Endothelial cell of umbilical vein (primary cell): ENCODE results near the gene KLK1. TPM values are rescaled to one million over a fixed set of nuclear protein-coding genes. Genes with fewer than 3 reads are reported as not detected.
"Not testable (repeated sequence)": the region's sequence is repeated elsewhere in the genome, so short reads cannot be mapped to it uniquely, and the experiment has no call there.

Experiments used
- BruUV-seq: library from RNA; stranded (reverse); fragments of 400-500 nt; replicated peaks from 2 replicates; lab custom pipeline; 2021; lab: Mats Ljungman, UMichigan
- CTCF ChIA-PET: fragments of 300-600, 350-600 bp; sonication (Branson Sonifier 250); formaldehyde crosslinking; loops from one replicate; lab custom pipeline; 2021; ENCODE audit warnings: antibody characterized with exemption, inconsistent platforms; lab: Charles Lee
- POLR2A ChIA-PET: fragments of 300-600, 350-600 bp; sonication (Branson Sonifier 250); formaldehyde crosslinking; loops from one replicate; lab custom pipeline; 2021; ENCODE audit warnings: antibody characterized with exemption, inconsistent platforms; lab: Charles Lee
- DNase-seq: peaks from one replicate; pipeline ENCODE4 v3.0.0-alpha.2; 2011; ENCODE audit warnings: low read depth, low spot score
- FAIRE-seq: peaks from 2 replicates; lab custom pipeline; 2011; peaks lifted over from hg19 to GRCh38; lab: Jason Lieb, UNC
- H2AFZ ChIP-seq: 2 replicates; pipeline ENCODE4 v1.6.0; 2012; ENCODE audit warnings: low read depth, low read length, control low read depth, inconsistent platforms
- H3K27ac ChIP-seq: 2 replicates; pipeline ENCODE4 v1.5.1; 2011; ENCODE audit warnings: low read depth, mild to moderate bottlenecking, control low read depth, low read length, moderate library complexity; ENCODE audit not compliant: insufficient read depth
- H3K27me3 ChIP-seq, 2 experiments: 2 replicates each; pipeline versions ENCODE4 v1.6.0 to v1.6.1; 2011; ENCODE audit warnings: low read length in 2 of 2, mixed read lengths in 1 of 2; ENCODE audit not compliant: control insufficient read depth in 2 of 2, insufficient read depth in 2 of 2
- H3K36me3 ChIP-seq, 2 experiments: 2 replicates in 1 of 2; 3 replicates in 1 of 2; pipeline ENCODE4 v1.5.1; 2011; ENCODE audit warnings: low read length in 2 of 2, mild to moderate bottlenecking in 1 of 2, moderate library complexity in 1 of 2; ENCODE audit not compliant: control insufficient read depth in 2 of 2, insufficient read depth in 2 of 2; ENCODE audit errors: extremely low read depth in 1 of 2
- H3K4me1 ChIP-seq: 3 replicates; pipeline ENCODE4 v1.5.1; 2011; ENCODE audit warnings: mild to moderate bottlenecking, low read length; ENCODE audit not compliant: control insufficient read depth, insufficient read depth; ENCODE audit errors: extremely low read depth
- H3K4me2 ChIP-seq: 2 replicates; pipeline ENCODE4 v1.6.1; 2011; ENCODE audit warnings: low read length, control low read depth, mixed read lengths; ENCODE audit not compliant: insufficient read depth
- H3K4me3 ChIP-seq, 3 experiments: fragments of 200-600 bp in 1 of 3; sonication (generic), shearing (Covaris generic) in 1 of 3; replicated peaks in 1 of 3; 2 replicates each; pipeline ENCODE4 v1.5.1; 2011 to 2016; ENCODE audit warnings: control low read depth in 3 of 3, low read length in 3 of 3, mild to moderate bottlenecking in 2 of 3, inconsistent platforms in 1 of 3, low read depth in 1 of 3, moderate library complexity in 1 of 3; ENCODE audit not compliant: insufficient read depth in 1 of 3
- H3K79me2 ChIP-seq: 2 replicates; pipeline ENCODE4 v1.6.0; 2012; ENCODE audit warnings: low read length, inconsistent platforms; ENCODE audit not compliant: control insufficient read depth, insufficient read depth
- H3K9ac ChIP-seq: replicated peaks from 2 replicates; pipeline ENCODE3; 2011; ENCODE audit warnings: low read length, control low read depth; ENCODE audit not compliant: insufficient read depth; ENCODE audit errors: extremely low read depth
- H3K9me1 ChIP-seq: replicated peaks from 3 replicates; pipeline ENCODE4 v1.6.0; 2011; ENCODE audit warnings: mild to moderate bottlenecking, low read length; ENCODE audit not compliant: control insufficient read depth, insufficient read depth; ENCODE audit errors: extremely low read depth
- H3K9me3 ChIP-seq: replicated peaks from 2 replicates; pipeline ENCODE4 v1.5.1; 2012; ENCODE audit warnings: low read length, inconsistent platforms; ENCODE audit not compliant: control insufficient read depth, insufficient read depth
- H4K20me1 ChIP-seq: replicated peaks from 2 replicates; pipeline ENCODE3; 2011; ENCODE audit warnings: mild to moderate bottlenecking, low read length; ENCODE audit not compliant: control insufficient read depth, insufficient read depth; ENCODE audit errors: extremely low read depth
- EZH2 ChIP-seq: IDR thresholded peaks from 2 replicates; pipeline ENCODE4 v1.6.1; 2012; ENCODE audit warnings: borderline replicate concordance, low read depth, mild to moderate bottlenecking, moderate library complexity, low read length, inconsistent platforms; ENCODE audit not compliant: severe bottlenecking
- FOS ChIP-seq: IDR thresholded peaks from 2 replicates; pipeline ENCODE4 v1.6.1; 2011; ENCODE audit warnings: mild to moderate bottlenecking, low read length, moderate library complexity, borderline replicate concordance; ENCODE audit not compliant: insufficient read depth
- GATA2 ChIP-seq: IDR thresholded peaks from 2 replicates; pipeline ENCODE4 v1.7.0; 2011; ENCODE audit warnings: low read depth, mild to moderate bottlenecking, moderate library complexity, mixed read lengths, low read length; ENCODE audit not compliant: insufficient read length, insufficient read depth
- JUN ChIP-seq: IDR thresholded peaks from 2 replicates; pipeline ENCODE4 v1.6.1; 2011; ENCODE audit warnings: borderline replicate concordance, low read depth; ENCODE audit not compliant: insufficient read length, insufficient read depth
- MAX ChIP-seq: IDR thresholded peaks from 2 replicates; pipeline ENCODE4 v1.6.1; 2011; ENCODE audit not compliant: insufficient read depth, insufficient read length
- MYC ChIP-seq: IDR thresholded peaks from one replicate; pipeline ENCODE4 v1.6.1; 2011; ENCODE audit warnings: mild to moderate bottlenecking, low read depth, low read length
- POLR2A ChIP-seq: IDR thresholded peaks from 2 replicates; pipeline ENCODE4 v1.6.1; 2012; ENCODE audit warnings: low read depth, mild to moderate bottlenecking, control low read depth, low read length
- POLR2AphosphoS5 ChIP-seq: IDR thresholded peaks from 2 replicates; pipeline ENCODE4 v1.6.1; 2012; ENCODE audit warnings: low read depth, mild to moderate bottlenecking, control low read depth, low read length, moderate library complexity; ENCODE audit not compliant: insufficient read depth
- dilution Hi-C: fragments of 300-500 bp; cut with MboI; formaldehyde crosslinking; loops from one replicate; pipeline ENCODE4 v1.15.0; 2019; ENCODE audit warnings: low sequenced_read_pairs; ENCODE audit not compliant: extremely low pct_ligation_motif_present
- intact Hi-C: fragments of 100-400 bp; cut with micrococcal nuclease; formaldehyde crosslinking; loops from one replicate; pipeline ENCODE4 v1.10.0; 2022
- polyA plus RNA-seq, 4 experiments: library from polyadenylated mRNA; depleted of rRNA in 3 of 4; stranded (reverse) in 3 of 4; unstranded in 1 of 4; fragments of >200 nt; gene quantifications; 2 replicates each; pipeline versions ENCODE4 v1.2.1 to v1.2.3, GENCODE V29; 2011 to 2012; ENCODE audit warnings: missing spikeins in 1 of 4
- total RNA-seq: library from RNA; stranded (reverse); gene quantifications from 2 replicates; pipeline ENCODE4 v1.2.3, GENCODE V29; 2021
- TF ChIP-seq, protein P1 (sequence below), 2 donors: IDR thresholded peaks; 1 replicate in 1 of 2; 2 replicates in 1 of 2; pipeline ENCODE4 v1.5.1; 2011; ENCODE audit warnings: low read length in 2 of 2, mild to moderate bottlenecking in 2 of 2, moderate library complexity in 2 of 2, control low read depth in 1 of 2, inconsistent platforms in 1 of 2, low read depth in 1 of 2; ENCODE audit not compliant: insufficient read depth in 1 of 2; ENCODE audit errors: extremely low read depth in 1 of 2

Gene KLK1
- total and polyA plus RNA-seq, 2 donors (not counting 3 experiments of a cell fraction or from before 2014, with no cell fraction given), result 0.08 TPM; not detected in 1

GRCh38 chr19:50772476-50772875, 51.1 kb downstream of the KLK1 start:
- dilution Hi-C loops (no loop called here), intact Hi-C loops (no loop called here)
- POLR2A ChIA-PET, result no interaction called here
- H3K4me3 ChIP-seq, result no peak overlapping the region
- no peaks in the 10 kb centered on the region for H4K20me1 ChIP-seq
- no peak overlapping the region for H2AFZ ChIP-seq
- CTCF ChIA-PET, result no interaction called here
- FAIRE-seq (peak; percentile 54), DNase-seq (peak; percentile 21)
- no peaks in the 10 kb centered on the region for H3K36me3 ChIP-seq
- H3K27ac ChIP-seq, result no peak overlapping the region
- no TSS peak for BruUV-seq
- no peaks in the 10 kb centered on the region for H3K9me1 ChIP-seq
- TF ChIP-seq POLR2AphosphoS5, result no peak
- peaks cover 2 to 3% of the 10 kb centered on the region in 2 experiments for H3K27me3 ChIP-seq
- H3K4me2 ChIP-seq, result no peak overlapping the region
- no peak overlapping the region for H3K9ac ChIP-seq
- no peaks in the 10 kb centered on the region for H3K79me2 ChIP-seq
- H3K4me1 ChIP-seq, result no peaks in the 10 kb centered on the region
- no peaks in the 10 kb centered on the region for H3K9me3 ChIP-seq

DNA sequence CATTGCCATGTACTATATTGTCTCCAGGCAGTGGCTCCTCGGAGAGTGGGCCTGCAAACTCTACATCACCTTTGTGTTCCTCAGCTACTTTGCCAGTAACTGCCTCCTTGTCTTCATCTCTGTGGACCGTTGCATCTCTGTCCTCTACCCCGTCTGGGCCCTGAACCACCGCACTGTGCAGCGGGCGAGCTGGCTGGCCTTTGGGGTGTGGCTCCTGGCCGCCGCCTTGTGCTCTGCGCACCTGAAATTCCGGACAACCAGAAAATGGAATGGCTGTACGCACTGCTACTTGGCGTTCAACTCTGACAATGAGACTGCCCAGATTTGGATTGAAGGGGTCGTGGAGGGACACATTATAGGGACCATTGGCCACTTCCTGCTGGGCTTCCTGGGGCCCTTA, 52.7 kb downstream of the KLK1 start:
- Histone ChIP-seq H4K20me1 (no peaks in the 10 kb centered on the region), H3K9me1 (no peaks in the 10 kb centered on the region), H3K79me2 (no peaks in the 10 kb centered on the region), H3K4me1 (no peaks in the 10 kb centered on the region), H3K4me2 (no peak overlapping the region), H2AFZ (no peak overlapping the region), H3K27ac (no peak overlapping the region), H3K9ac (no peak overlapping the region), H3K36me3 (no peaks in the 10 kb centered on the region), H3K27me3 (no peaks in the 10 kb centered on the region), H3K9me3 (no peaks in the 10 kb centered on the region), H3K4me3 (no peak overlapping the region)
- BruUV-seq, result no TSS peak
- TF ChIP-seq MYC, result no peak
- no peak for TF ChIP-seq GATA2
- no peak for TF ChIP-seq FOS
- TF ChIP-seq EZH2, result no peak
- TF ChIP-seq JUN, result no peak
- no peak for TF ChIP-seq POLR2A
- TF ChIP-seq, protein P1, sequence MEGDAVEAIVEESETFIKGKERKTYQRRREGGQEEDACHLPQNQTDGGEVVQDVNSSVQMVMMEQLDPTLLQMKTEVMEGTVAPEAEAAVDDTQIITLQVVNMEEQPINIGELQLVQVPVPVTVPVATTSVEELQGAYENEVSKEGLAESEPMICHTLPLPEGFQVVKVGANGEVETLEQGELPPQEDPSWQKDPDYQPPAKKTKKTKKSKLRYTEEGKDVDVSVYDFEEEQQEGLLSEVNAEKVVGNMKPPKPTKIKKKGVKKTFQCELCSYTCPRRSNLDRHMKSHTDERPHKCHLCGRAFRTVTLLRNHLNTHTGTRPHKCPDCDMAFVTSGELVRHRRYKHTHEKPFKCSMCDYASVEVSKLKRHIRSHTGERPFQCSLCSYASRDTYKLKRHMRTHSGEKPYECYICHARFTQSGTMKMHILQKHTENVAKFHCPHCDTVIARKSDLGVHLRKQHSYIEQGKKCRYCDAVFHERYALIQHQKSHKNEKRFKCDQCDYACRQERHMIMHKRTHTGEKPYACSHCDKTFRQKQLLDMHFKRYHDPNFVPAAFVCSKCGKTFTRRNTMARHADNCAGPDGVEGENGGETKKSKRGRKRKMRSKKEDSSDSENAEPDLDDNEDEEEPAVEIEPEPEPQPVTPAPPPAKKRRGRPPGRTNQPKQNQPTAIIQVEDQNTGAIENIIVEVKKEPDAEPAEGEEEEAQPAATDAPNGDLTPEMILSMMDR (IDR thresholded peaks at IDR 0.05; ENCODE audit: extremely low read depth in 1 of 2, insufficient read depth in 1 of 2, low read depth in 1 of 2, low read length in 2 of 2), result no peak
- TF ChIP-seq POLR2AphosphoS5, result no peak
- no peak for TF ChIP-seq MAX
- ChIA-PET POLR2A (no interaction called here), CTCF (interaction anchor here (1.0 to 1.2 kb wide), 3 partner anchors 13 to 50 kb away, joined by 3 to 9 read pairs (median 3); no protein-coding TSS in a partner anchor)
- FAIRE-seq (no peak), DNase-seq (no peak)
- intact Hi-C loops, result no loop called here
- dilution Hi-C loops, result no loop called here

DNA sequence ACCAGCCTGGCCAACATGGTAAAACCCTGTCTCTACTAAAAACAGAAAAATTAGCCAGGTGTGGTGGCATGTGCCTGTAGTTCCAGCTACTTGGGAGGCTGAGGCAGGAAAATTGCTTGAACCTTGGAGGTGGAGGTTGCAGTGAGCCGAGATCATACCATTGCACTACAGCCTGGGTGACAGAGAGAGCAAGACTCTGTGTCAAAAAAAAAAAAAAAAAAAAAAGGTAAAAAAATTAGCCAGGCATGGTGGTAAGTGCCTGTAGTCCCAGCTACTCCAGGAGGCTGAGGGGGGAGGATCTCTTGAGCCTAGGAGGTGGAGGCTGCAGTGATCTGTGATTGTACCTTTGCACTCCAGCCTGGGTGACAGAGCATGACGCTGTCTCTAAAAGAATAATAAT, 53.4 kb downstream of the KLK1 start, which contains the start of gene GPR32:
GPR32 (plus strand) TSS at position 301 of the 400 bp plus-strand sequence. CDS start 137 bp downstream, outside the sequence.
- H3K4me3 ChIP-seq, H3K79me2 ChIP-seq, H3K27me3 ChIP-seq, DNase-seq, H4K20me1 ChIP-seq, H3K4me2 ChIP-seq, H3K36me3 ChIP-seq, H3K9me3 ChIP-seq, H3K9me1 ChIP-seq, H3K4me1 ChIP-seq, H3K9ac ChIP-seq, H2AFZ ChIP-seq, FAIRE-seq, H3K27ac ChIP-seq, dilution Hi-C loops, POLR2A ChIA-PET, intact Hi-C loops, BruUV-seq: not testable (repeated sequence)
- CTCF ChIA-PET, result interaction anchor here (1.0 kb wide), 1 partner anchor 16 kb away, joined by 3 read pairs; no protein-coding TSS in a partner anchor
